Transverse colon (tissue), 4 donors: ENCODE measurements around the gene ARID3B.

Experiments used
- CTCF ChIP-seq, 5 experiments: fragments of 200-600 bp in 3 of 5; fragments of 450-650 bp in 2 of 5; sonication (generic) in 3 of 5; IDR thresholded peaks; 1 replicate in 2 of 5; 2 replicates in 3 of 5; pipeline ENCODE4 v1.5.1; 2016 to 2017; ENCODE audit warnings: antibody characterized with exemption in 5 of 5, inconsistent platforms in 3 of 5, mild to moderate bottlenecking in 2 of 5, moderate library complexity in 1 of 5
- EP300 ChIP-seq: sonication (generic); formaldehyde crosslinking; IDR thresholded peaks from one replicate; pipeline ENCODE4 v1.6.1; 2017; ENCODE audit warnings: antibody characterized with exemption, low read depth
- POLR2A ChIP-seq: fragments of 450-650 bp; IDR thresholded peaks from one replicate; pipeline ENCODE4 v1.6.1; 2016; ENCODE audit warnings: antibody characterized with exemption, mild to moderate bottlenecking, moderate library complexity
- POLR2AphosphoS5 ChIP-seq, 3 donors: sonication (generic); formaldehyde crosslinking; IDR thresholded peaks; one replicate each; pipeline ENCODE4 v1.6.1; 2016; ENCODE audit warnings: antibody characterized with exemption in 3 of 3

DNA sequence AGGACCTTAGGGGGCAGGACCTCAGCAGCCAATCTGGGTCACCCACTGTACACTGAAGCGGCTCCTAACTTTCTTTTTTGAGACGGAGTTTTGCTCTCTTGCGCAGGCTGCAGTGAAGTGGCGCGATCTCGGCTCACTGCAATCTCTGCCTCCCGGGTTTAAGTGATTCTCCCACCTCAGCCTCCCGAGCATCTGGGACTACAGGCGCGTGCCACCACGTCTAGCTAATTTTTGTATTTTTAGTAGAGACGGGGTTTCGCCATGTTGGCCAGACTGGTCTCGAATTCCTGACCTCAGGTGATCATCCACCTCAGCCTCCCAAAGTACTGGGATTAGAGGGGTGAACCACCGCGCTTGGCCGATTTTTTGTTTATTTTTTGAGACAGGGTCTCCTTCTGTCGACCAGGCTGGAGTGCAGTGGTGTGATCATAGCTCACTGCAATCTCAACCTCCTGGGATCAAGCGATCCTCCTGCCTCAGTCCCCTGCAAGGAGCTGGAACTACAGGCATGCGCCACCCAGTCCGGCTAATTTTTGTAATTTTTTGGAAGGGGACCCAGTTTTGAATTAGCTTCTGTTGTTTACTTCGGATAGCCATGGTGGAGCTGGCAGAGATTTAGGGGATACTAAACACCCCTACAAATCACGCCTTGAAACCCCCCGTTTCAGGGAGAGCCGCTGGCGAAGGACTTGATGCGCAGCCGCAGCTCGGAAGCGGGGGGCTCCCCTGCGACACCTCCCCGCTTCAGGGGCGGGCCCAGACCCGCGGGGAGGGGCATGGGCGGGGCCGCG is 73.1 kb downstream of the ARID3B start:
- TF ChIP-seq CTCF (IDR thresholded peaks at IDR 0.05) (no peak), POLR2A (no peak), EP300 (no peak), POLR2AphosphoS5 (IDR thresholded peaks at IDR 0.05) (no peak)
